ENCODE results near the gene ATXN2.

The ATXN2 gene

DNA sequence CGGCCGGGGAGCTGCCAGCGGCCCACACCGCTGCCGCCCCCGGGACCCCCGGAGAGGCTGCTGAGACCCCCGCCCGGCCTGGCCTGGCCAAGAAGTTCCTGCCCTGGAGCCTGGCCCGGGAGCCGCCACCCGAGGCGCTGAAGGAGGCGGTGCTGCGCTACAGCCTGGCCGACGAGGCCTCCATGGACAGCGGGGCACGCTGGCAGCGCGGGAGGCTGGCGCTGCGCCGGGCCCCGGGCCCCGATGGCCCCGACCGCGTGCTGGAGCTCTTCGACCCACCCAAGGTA is 180.6 kb downstream of the ATXN2 start:
- no peak overlapping the region for H3K4me3 ChIP-seq (replicated peaks; ENCODE audit: low read depth, low read length)
- TF ChIP-seq, protein P1, sequence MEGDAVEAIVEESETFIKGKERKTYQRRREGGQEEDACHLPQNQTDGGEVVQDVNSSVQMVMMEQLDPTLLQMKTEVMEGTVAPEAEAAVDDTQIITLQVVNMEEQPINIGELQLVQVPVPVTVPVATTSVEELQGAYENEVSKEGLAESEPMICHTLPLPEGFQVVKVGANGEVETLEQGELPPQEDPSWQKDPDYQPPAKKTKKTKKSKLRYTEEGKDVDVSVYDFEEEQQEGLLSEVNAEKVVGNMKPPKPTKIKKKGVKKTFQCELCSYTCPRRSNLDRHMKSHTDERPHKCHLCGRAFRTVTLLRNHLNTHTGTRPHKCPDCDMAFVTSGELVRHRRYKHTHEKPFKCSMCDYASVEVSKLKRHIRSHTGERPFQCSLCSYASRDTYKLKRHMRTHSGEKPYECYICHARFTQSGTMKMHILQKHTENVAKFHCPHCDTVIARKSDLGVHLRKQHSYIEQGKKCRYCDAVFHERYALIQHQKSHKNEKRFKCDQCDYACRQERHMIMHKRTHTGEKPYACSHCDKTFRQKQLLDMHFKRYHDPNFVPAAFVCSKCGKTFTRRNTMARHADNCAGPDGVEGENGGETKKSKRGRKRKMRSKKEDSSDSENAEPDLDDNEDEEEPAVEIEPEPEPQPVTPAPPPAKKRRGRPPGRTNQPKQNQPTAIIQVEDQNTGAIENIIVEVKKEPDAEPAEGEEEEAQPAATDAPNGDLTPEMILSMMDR (IDR thresholded peaks at IDR 0.05; ENCODE audit: low read depth, low read length, missing control alignments), result no peak
- no peak for DNase-seq (ENCODE audit: extremely low read depth, low read depth)

- no peak for DNase-seq (ENCODE audit: extremely low read depth, low read depth)
- H3K4me3 ChIP-seq (replicated peaks; ENCODE audit: low read depth, low read length), result no peak overlapping the region
- TF ChIP-seq, protein P1 (IDR thresholded peaks at IDR 0.05; ENCODE audit: low read depth, low read length, missing control alignments), result no peak
Observed at GRCh38 chr12:111417784-111418593, 181.1 kb downstream of the ATXN2 start.

DNA sequence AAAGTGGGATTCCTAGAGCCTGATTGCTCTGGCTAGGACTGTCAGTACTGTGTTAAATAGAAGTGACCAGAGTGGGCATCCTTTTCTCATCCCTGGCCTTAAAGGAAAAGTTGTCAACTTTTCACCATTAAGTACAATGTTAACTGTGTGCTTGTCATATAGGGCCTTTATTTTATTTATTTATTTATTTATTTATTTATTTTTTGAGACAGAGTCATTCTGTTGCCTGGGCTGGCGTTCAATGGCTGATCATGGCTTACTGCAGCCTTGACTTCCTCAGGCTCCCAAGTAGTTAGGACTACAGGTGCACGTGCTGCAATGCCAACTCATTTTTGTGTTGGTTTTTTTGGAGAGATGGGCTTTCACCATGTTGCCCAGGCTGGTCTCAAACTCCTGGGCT is 181.8 kb downstream of the ATXN2 start:
- TF ChIP-seq, protein P1 (IDR thresholded peaks at IDR 0.05; ENCODE audit: low read depth, low read length, missing control alignments), result no peak
- DNase-seq (ENCODE audit: extremely low read depth, low read depth), result no peak
- H3K4me3 ChIP-seq (replicated peaks; ENCODE audit: low read depth, low read length), result no peak overlapping the region

DNA sequence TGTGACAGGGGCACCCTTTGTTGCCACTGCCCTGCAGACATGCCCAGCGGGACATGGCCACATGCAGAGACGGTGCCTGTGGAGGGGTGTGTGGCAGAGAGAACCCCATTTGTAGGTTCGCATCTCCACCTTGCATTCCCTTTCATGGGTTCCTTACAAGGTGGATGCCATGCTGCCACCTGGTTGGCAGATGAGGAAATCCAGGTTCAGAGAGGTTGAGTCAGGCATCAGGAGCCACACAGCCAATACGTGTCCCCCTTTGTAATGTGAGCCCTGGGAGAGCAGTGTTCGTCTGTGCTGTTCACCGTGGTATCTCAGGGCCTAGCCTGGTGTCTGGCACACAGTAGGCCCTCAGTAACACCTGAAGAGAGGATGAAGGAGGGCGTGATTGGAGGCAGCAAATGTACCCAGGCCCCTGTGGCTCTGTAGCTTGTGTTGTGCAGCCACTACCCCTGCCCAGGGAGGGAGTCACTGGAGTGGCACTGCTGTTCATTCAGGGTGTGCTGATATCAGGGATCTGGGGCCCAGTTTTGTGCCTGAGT is 184.3 kb downstream of the ATXN2 start:
- TF ChIP-seq, protein P1 (IDR thresholded peaks at IDR 0.05; ENCODE audit: low read depth, low read length, missing control alignments), result no peak
- DNase-seq (ENCODE audit: extremely low read depth, low read depth), result no peak
- no peak overlapping the region for H3K4me3 ChIP-seq (replicated peaks; ENCODE audit: low read depth, low read length)

GRCh38 chr12:111413442-111414086 is 185.6 kb downstream of the ATXN2 start:
- peak; percentile 56 for DNase-seq (ENCODE audit: extremely low read depth, low read depth)
- TF ChIP-seq, protein P1 (IDR thresholded peaks at IDR 0.05; ENCODE audit: low read depth, low read length, missing control alignments), result no peak
- H3K4me3 ChIP-seq (replicated peaks; ENCODE audit: low read depth, low read length), result no peak overlapping the region

- TF ChIP-seq, protein P1 (IDR thresholded peaks at IDR 0.05; ENCODE audit: low read depth, low read length, missing control alignments), result no peak
- no peak overlapping the region for H3K4me3 ChIP-seq (replicated peaks; ENCODE audit: low read depth, low read length)
- DNase-seq (ENCODE audit: extremely low read depth, low read depth), result no peak
Observed at GRCh38 chr12:111412830-111413441, 186.2 kb downstream of the ATXN2 start.
